Measurements from ENCODE around the gene ATRN. TPM values are rescaled to one million over a fixed set of nuclear protein-coding genes. Genes with fewer than 3 reads are reported as not detected.

Gene ATRN
- total and polyA plus RNA-seq, 2 experiments from 2014 or later: 2.2 to 18.3 TPM

- TF ChIP-seq, protein P1, sequence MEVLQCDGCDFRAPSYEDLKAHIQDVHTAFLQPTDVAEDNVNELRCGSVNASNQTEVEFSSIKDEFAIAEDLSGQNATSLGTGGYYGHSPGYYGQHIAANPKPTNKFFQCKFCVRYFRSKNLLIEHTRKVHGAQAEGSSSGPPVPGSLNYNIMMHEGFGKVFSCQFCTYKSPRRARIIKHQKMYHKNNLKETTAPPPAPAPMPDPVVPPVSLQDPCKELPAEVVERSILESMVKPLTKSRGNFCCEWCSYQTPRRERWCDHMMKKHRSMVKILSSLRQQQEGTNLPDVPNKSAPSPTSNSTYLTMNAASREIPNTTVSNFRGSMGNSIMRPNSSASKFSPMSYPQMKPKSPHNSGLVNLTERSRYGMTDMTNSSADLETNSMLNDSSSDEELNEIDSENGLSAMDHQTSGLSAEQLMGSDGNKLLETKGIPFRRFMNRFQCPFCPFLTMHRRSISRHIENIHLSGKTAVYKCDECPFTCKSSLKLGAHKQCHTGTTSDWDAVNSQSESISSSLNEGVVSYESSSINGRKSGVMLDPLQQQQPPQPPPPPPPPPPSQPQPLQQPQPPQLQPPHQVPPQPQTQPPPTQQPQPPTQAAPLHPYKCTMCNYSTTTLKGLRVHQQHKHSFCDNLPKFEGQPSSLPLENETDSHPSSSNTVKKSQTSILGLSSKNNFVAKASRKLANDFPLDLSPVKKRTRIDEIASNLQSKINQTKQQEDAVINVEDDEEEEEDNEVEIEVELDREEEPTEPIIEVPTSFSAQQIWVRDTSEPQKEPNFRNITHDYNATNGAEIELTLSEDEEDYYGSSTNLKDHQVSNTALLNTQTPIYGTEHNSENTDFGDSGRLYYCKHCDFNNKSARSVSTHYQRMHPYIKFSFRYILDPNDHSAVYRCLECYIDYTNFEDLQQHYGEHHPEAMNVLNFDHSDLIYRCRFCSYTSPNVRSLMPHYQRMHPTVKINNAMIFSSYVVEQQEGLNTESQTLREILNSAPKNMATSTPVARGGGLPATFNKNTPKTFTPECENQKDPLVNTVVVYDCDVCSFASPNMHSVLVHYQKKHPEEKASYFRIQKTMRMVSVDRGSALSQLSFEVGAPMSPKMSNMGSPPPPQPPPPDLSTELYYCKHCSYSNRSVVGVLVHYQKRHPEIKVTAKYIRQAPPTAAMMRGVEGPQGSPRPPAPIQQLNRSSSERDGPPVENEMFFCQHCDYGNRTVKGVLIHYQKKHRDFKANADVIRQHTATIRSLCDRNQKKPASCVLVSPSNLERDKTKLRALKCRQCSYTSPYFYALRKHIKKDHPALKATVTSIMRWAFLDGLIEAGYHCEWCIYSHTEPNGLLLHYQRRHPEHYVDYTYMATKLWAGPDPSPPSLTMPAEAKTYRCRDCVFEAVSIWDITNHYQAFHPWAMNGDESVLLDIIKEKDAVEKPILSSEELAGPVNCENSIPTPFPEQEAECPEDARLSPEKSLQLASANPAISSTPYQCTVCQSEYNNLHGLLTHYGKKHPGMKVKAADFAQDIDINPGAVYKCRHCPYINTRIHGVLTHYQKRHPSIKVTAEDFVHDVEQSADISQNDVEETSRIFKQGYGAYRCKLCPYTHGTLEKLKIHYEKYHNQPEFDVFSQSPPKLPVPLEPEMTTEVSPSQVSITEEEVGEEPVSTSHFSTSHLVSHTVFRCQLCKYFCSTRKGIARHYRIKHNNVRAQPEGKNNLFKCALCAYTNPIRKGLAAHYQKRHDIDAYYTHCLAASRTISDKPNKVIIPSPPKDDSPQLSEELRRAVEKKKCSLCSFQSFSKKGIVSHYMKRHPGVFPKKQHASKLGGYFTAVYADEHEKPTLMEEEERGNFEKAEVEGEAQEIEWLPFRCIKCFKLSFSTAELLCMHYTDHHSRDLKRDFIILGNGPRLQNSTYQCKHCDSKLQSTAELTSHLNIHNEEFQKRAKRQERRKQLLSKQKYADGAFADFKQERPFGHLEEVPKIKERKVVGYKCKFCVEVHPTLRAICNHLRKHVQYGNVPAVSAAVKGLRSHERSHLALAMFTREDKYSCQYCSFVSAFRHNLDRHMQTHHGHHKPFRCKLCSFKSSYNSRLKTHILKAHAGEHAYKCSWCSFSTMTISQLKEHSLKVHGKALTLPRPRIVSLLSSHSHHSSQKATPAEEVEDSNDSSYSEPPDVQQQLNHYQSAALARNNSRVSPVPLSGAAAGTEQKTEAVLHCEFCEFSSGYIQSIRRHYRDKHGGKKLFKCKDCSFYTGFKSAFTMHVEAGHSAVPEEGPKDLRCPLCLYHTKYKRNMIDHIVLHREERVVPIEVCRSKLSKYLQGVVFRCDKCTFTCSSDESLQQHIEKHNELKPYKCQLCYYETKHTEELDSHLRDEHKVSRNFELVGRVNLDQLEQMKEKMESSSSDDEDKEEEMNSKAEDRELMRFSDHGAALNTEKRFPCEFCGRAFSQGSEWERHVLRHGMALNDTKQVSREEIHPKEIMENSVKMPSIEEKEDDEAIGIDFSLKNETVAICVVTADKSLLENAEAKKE (CRISPR knock-in tag; IDR thresholded peaks at IDR 0.05): no peak
These were observed 601 bp upstream of the ATRN start (continued) for GRCh38 chr20:3470208-3470626.

DNA sequence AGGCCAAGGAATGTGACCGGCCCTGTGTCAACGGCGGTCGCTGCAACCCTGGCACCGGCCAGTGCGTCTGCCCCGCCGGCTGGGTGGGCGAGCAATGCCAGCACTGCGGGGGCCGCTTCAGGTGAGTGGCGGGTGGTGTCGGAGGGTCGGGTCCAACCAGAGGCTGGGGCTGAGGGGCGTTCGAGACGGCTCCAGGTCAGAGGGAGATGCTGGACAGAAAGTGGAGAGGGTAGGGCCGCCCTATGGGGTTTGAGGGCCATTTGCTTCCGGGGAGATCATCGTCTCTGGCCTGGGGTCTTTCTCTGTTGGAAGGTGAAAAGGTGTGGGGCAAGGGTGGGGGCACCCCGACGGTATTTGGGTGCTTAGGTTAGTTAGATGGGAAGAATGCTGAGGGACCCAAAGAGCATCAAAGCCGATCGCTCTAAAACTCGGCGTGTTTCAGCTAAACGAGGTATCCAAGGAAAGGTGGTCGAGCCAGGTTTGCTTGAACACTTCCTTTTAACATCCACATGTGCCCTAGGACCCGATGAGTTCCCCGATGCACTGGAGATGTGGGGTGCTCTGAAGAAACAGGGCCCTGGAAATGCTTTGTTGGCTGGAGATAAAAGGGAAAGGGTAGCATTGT, 691 bp downstream of the ATRN start:
- DNase-seq (ENCODE audit: low spot score) (peak; percentile 33), ATAC-seq (no peak)
- H3K27me3 ChIP-seq (ENCODE audit: insufficient read depth): peaks cover 57% of the 10 kb centered on the region
- 0 out of 2 replicates have a peak, but pooled peaks cover 7% of the 10 kb centered on the region for H3K4me1 ChIP-seq (ENCODE audit: insufficient read depth)
- H3K36me3 Mint-ChIP-seq (ENCODE audit: low read depth): no peaks in the 10 kb centered on the region
- peaks cover 8% of the 10 kb centered on the region; the same call in 1 of the 2 replicates for H3K79me2 ChIP-seq (replicated peaks; ENCODE audit: insufficient read depth)
- H3K27me3 Mint-ChIP-seq (ENCODE audit: insufficient read depth, low read depth, poor library complexity): peaks cover 25% of the 10 kb centered on the region
- H3K4me2 ChIP-seq: peak overlapping the region; percentile 86
- peak overlapping the region; percentile 97; the same call in 1 of the 2 replicates for H2AFZ ChIP-seq
- H3K4me1 Mint-ChIP-seq: peaks cover 13% of the 10 kb centered on the region; the same call in 2 of the 3 replicates
- no peak for TF ChIP-seq CREB1 (CRISPR knock-in tag; IDR thresholded peaks at IDR 0.05; ENCODE audit: low read depth)
- TF ChIP-seq NANOG (IDR thresholded peaks at IDR 0.05; ENCODE audit: borderline replicate concordance): no peak
- TF ChIP-seq, protein P1 (CRISPR knock-in tag; IDR thresholded peaks at IDR 0.05): no peak
- TF ChIP-seq ZNF331 (CRISPR knock-in tag; IDR thresholded peaks at IDR 0.05; ENCODE audit: low read depth): no peak
- no peak for TF ChIP-seq POLR2AphosphoS5 (IDR thresholded peaks at IDR 0.05; ENCODE audit: low read depth)
- no peak for TF ChIP-seq ZNF114 (CRISPR knock-in tag; IDR thresholded peaks at IDR 0.05)
- H3K9me3 Mint-ChIP-seq: no peaks in the 10 kb centered on the region
- no peaks in the 10 kb centered on the region for H3K36me3 ChIP-seq (ENCODE audit: insufficient read depth)
- H3K27ac Mint-ChIP-seq: no peak overlapping the region
- no peak overlapping the region for H3K27ac ChIP-seq (ENCODE audit: low read depth)
- no peaks in the 10 kb centered on the region for H3F3A ChIP-seq (replicated peaks; ENCODE audit: low read depth)
- H3K4me3 Mint-ChIP-seq: peak overlapping the region; percentile 92
- H4K20me1 ChIP-seq (replicated peaks; ENCODE audit: insufficient read depth): peaks cover 11% of the 10 kb centered on the region; the same call in 1 of the 2 replicates
- H3K9me2 ChIP-seq (ENCODE audit: insufficient read depth): no peaks in the 10 kb centered on the region
- H3K4me3 ChIP-seq: peak overlapping the region; percentile 88
